KMS-11 (cell line): ENCODE results near the gene TENM4.

Experiments used
- H2AFZ ChIP-seq: fragments of 200-600 bp; sonication (generic); 2 replicates; pipeline ENCODE4 v1.6.1; 2016; ENCODE audit warnings: antibody characterized with exemption, mixed run types, low read depth
- H3K27ac ChIP-seq: fragments of 200-600 bp; sonication (generic); 2 replicates; pipeline ENCODE4 v1.6.1; 2016; ENCODE audit warnings: mild to moderate bottlenecking, mixed run types
- H3K27me3 ChIP-seq: fragments of 200-600 bp; sonication (generic); 2 replicates; pipeline ENCODE4 v1.6.1; 2017; ENCODE audit warnings: mild to moderate bottlenecking, low read depth, mixed run types, moderate library complexity; ENCODE audit not compliant: insufficient read depth
- H3K36me3 ChIP-seq: fragments of 200-600 bp; sonication (generic); 2 replicates; pipeline ENCODE4 v1.6.1; 2017; ENCODE audit warnings: mild to moderate bottlenecking, mixed run types; ENCODE audit not compliant: insufficient read depth
- H3K4me1 ChIP-seq: fragments of 200-600 bp; sonication (generic); 2 replicates; pipeline ENCODE4 v1.6.1; 2016; ENCODE audit warnings: mild to moderate bottlenecking, low read depth, mixed run types; ENCODE audit not compliant: poor library complexity, severe bottlenecking
- H3K4me2 ChIP-seq: fragments of 200-600 bp; sonication (generic); 2 replicates; pipeline ENCODE4 v1.7.0; 2016; ENCODE audit warnings: mild to moderate bottlenecking, mixed run types
- H3K4me3 ChIP-seq: fragments of 200-600 bp; sonication (generic); IDR thresholded peaks from 2 replicates; pipeline ENCODE4 v1.6.1; 2017; ENCODE audit warnings: low read depth, low read length, mixed read lengths; ENCODE audit not compliant: insufficient read depth
- H3K79me2 ChIP-seq: fragments of 200-600 bp; sonication (generic); 2 replicates; pipeline ENCODE4 v1.6.1; 2016; ENCODE audit warnings: low read depth, mixed run types; ENCODE audit not compliant: insufficient read depth
- H3K9ac ChIP-seq: fragments of 200-600 bp; sonication (generic); 2 replicates; pipeline ENCODE4 v1.6.1; 2016; ENCODE audit warnings: mild to moderate bottlenecking, mixed run types
- H4K20me1 ChIP-seq: fragments of 200-600 bp; sonication (generic); 2 replicates; pipeline ENCODE4 v1.6.1; 2016; ENCODE audit warnings: mild to moderate bottlenecking, mixed run types; ENCODE audit not compliant: insufficient read depth
- TF ChIP-seq, protein P1 (sequence below): fragments of 200-600 bp; sonication (generic); conservative IDR thresholded peaks from 2 replicates; pipeline ENCODE4 v1.6.1; 2017; ENCODE audit warnings: low read depth, mild to moderate bottlenecking, antibody characterized with exemption, low read length, moderate library complexity, mixed read lengths

Gene TENM4

DNA sequence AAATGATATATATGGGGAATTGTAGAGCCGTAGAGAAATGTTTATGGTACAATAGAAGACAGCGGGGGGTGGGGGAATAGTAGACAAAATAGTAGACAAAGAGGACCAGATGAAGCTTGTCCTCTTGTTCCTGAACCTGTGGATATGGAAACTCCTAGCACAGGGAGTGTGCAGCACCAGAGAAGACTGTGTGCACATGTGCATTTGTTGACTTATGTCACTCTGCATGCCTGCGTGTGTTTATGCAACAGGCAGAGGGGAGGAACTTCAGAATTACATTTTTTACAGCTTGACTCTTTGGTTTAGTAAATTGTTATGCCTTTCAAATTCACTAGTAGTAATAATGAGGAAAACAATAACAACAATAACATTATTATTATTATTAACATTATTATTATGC, 36.0 kb downstream of the TENM4 start:
- Histone ChIP-seq H3K4me2 (no peak overlapping the region), H3K36me3 (no peaks in the 10 kb centered on the region), H3K9ac (no peak overlapping the region), H3K27ac (no peak overlapping the region), H4K20me1 (no peaks in the 10 kb centered on the region), H3K27me3 (no peaks in the 10 kb centered on the region), H3K4me1 (no peaks in the 10 kb centered on the region), H2AFZ (no peak overlapping the region), H3K4me3 (no peak overlapping the region), H3K79me2 (no peaks in the 10 kb centered on the region)
- TF ChIP-seq, protein P1, sequence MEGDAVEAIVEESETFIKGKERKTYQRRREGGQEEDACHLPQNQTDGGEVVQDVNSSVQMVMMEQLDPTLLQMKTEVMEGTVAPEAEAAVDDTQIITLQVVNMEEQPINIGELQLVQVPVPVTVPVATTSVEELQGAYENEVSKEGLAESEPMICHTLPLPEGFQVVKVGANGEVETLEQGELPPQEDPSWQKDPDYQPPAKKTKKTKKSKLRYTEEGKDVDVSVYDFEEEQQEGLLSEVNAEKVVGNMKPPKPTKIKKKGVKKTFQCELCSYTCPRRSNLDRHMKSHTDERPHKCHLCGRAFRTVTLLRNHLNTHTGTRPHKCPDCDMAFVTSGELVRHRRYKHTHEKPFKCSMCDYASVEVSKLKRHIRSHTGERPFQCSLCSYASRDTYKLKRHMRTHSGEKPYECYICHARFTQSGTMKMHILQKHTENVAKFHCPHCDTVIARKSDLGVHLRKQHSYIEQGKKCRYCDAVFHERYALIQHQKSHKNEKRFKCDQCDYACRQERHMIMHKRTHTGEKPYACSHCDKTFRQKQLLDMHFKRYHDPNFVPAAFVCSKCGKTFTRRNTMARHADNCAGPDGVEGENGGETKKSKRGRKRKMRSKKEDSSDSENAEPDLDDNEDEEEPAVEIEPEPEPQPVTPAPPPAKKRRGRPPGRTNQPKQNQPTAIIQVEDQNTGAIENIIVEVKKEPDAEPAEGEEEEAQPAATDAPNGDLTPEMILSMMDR, result no peak

DNA sequence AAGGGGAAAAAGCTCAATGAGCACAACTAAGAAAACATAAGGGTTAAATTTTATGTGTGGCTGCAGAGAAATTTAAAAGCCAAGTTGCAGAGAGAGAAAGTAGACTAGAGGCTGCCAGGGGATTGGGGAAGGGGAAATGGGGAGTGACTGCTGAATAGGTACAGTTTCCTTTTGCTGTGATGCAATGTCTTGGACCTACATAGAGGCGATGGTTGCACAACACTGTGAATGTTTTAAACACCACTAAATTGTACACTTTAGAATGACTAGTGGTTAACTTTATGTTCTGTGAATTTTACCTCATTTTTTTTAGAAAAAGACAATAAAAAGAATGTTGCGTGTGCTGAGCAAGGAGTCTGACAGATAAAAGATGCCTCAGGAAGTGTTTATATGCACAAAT, 36.5 kb downstream of the TENM4 start:
- H3K36me3 ChIP-seq, result no peaks in the 10 kb centered on the region
- H3K4me2 ChIP-seq, result no peak overlapping the region
- H2AFZ ChIP-seq, result no peak overlapping the region
- H3K27ac ChIP-seq, result no peak overlapping the region
- no peaks in the 10 kb centered on the region for H4K20me1 ChIP-seq
- no peaks in the 10 kb centered on the region for H3K79me2 ChIP-seq
- no peak overlapping the region for H3K4me3 ChIP-seq
- H3K9ac ChIP-seq, result no peak overlapping the region
- TF ChIP-seq, protein P1, result no peak
- no peaks in the 10 kb centered on the region for H3K4me1 ChIP-seq
- H3K27me3 ChIP-seq, result no peaks in the 10 kb centered on the region

DNA sequence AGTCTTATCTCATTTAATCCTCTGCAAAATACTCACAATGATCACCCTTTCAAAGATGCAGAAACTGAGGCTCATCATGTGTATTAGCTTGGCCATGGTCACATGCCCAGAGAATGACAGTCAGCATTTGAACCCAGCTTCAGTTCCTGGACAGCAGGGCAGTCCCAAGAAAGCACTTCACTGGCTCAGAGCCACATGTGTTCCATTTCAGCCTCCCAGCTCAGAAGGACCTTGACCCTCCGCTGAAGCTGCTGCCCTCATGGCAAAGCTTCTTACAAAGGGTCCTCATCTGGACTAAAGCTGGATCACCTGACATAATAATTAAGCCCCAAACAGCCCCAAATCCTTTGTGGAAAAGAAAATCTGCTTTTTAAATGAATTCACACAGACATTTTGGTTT, 37.0 kb downstream of the TENM4 start:
- Histone ChIP-seq H3K79me2 (no peaks in the 10 kb centered on the region), H3K4me3 (no peak overlapping the region)

DNA sequence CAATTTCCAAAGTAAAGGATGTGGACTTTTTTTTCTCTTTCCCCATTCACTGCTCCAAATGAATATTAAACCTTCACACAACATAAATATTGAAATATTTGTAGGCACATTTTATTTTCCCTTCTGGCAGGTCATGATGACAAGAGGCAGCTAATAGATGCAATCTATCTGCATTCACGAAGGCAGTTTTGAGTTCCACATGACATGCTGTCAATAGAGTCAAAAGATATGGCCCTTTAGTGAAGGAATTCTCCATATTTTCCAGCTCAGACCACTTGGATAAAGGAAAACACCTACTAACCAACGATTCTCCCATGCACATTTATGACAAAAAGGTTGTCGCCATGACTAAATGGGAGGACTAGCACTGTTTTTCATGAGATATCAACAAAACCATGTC, 37.9 kb downstream of the TENM4 start:
- Histone ChIP-seq H3K4me1 (no peaks in the 10 kb centered on the region), H3K27me3 (no peaks in the 10 kb centered on the region), H4K20me1 (no peaks in the 10 kb centered on the region), H3K36me3 (no peaks in the 10 kb centered on the region), H3K79me2 (no peaks in the 10 kb centered on the region), H2AFZ (no peak overlapping the region), H3K27ac (no peak overlapping the region), H3K9ac (no peak overlapping the region), H3K4me3 (no peak overlapping the region), H3K4me2 (no peak overlapping the region)
- TF ChIP-seq, protein P1, result no peak

More for the DNA sequence above, 37.0 kb downstream of the TENM4 start:
- Histone ChIP-seq H3K9ac (no peak overlapping the region), H3K27ac (no peak overlapping the region), H3K27me3 (no peaks in the 10 kb centered on the region), H2AFZ (no peak overlapping the region), H4K20me1 (no peaks in the 10 kb centered on the region), H3K4me2 (no peak overlapping the region), H3K4me1 (no peaks in the 10 kb centered on the region), H3K36me3 (no peaks in the 10 kb centered on the region)
- TF ChIP-seq, protein P1, result no peak
